Stomach (tissue), 9 donors: ENCODE results near the gene SH3RF3. TPM values are rescaled to one million over a fixed set of nuclear protein-coding genes. Genes with fewer than 3 reads are reported as not detected.
"Not testable (repeated sequence)": the region's sequence is repeated elsewhere in the genome, so short reads cannot be mapped to it uniquely, and the experiment has no call there.

Experiments used
- DNase-seq, 2 donors: peaks; one replicate each; pipeline versions ENCODE4 v3.0.0 to v3.0.0-alpha.2; 2013 to 2019
- H3K27ac ChIP-seq, 5 donors: fragments of 200-600 bp in 4 of 5; sonication (generic) in 4 of 5; one replicate each; pipeline ENCODE4 v1.5.1; 2013 to 2019; ENCODE audit warnings: mild to moderate bottlenecking in 1 of 5, moderate library complexity in 1 of 5
- H3K27me3 ChIP-seq, 3 donors: fragments of 200-600 bp; sonication (generic); one replicate each; pipeline ENCODE4 v1.5.1; 2017 to 2019; ENCODE audit warnings: mixed run types in 1 of 3
- H3K36me3 ChIP-seq, 4 donors: fragments of 200-600 bp; sonication (generic); 1 replicate in 3 of 4; 2 replicates in 1 of 4; pipeline ENCODE4 v1.5.1; 2016 to 2019
- H3K4me1 ChIP-seq, 4 donors: fragments of 200-600 bp; sonication (generic); one replicate each; pipeline ENCODE4 v1.5.1; 2016 to 2019
- H3K4me3 ChIP-seq, 4 donors: fragments of 200-600 bp; sonication (generic) in 3 of 4; one replicate each; pipeline ENCODE4 v1.5.1; 2016 to 2019; ENCODE audit warnings: mild to moderate bottlenecking in 1 of 4
- H3K9me3 ChIP-seq, 4 donors: fragments of 200-600 bp; sonication (generic); one replicate each; pipeline ENCODE4 v1.5.1; 2016 to 2019
- CTCF ChIP-seq, 7 experiments: fragments of 450-650 bp in 4 of 7; fragments of 200-600 bp in 3 of 7; sonication (generic) in 3 of 7; IDR thresholded peaks; one replicate each; pipeline ENCODE4 v1.5.1; 2016 to 2019; ENCODE audit warnings: antibody characterized with exemption in 7 of 7, control low read depth in 2 of 7, mild to moderate bottlenecking in 1 of 7
- EP300 ChIP-seq: sonication (generic); formaldehyde crosslinking; IDR thresholded peaks from one replicate; pipeline ENCODE4 v1.6.1; 2017; ENCODE audit warnings: antibody characterized with exemption
- POLR2A ChIP-seq, 4 donors: fragments of 450-650 bp; IDR thresholded peaks; one replicate each; pipeline ENCODE4 v1.6.1; 2016; ENCODE audit warnings: antibody characterized with exemption in 4 of 4, control low read depth in 2 of 4, mild to moderate bottlenecking in 1 of 4, moderate library complexity in 1 of 4
- POLR2AphosphoS5 ChIP-seq, 3 donors: sonication (generic); formaldehyde crosslinking; IDR thresholded peaks; one replicate each; pipeline ENCODE4 v1.6.1; 2016; ENCODE audit warnings: antibody characterized with exemption in 3 of 3
- WGBS, 5 donors: extraction: QIAGEN DNeasy Blood & Tissue Kit in 3 of 5; methylation state at CpG; one replicate each; pipeline versions ENCODE4 v1.1.5 to v1.1.7; 2013 to 2018; 5-methylcytosine and 5-hydroxymethylcytosine counted together
- intact Hi-C: fragments of 100-400 bp; cut with DNase I; formaldehyde crosslinking; loops from one replicate; pipeline ENCODE4 v1.15.1; 2023; ENCODE audit warnings: low total_unique reads
- polyA plus RNA-seq, 3 donors: library from polyadenylated mRNA; stranded (reverse); fragments of 200-250 nt; gene quantifications; one replicate each; pipeline ENCODE4 v1.2.3, GENCODE V29; 2013
- total RNA-seq, 5 donors: library from RNA; depleted of rRNA; stranded (reverse); fragments of >200 nt; gene quantifications; one replicate each; pipeline versions ENCODE4 v1.1.0 to v1.2.3, GENCODE V29; 2014 to 2016
- donor health status: healthy with polysubstance abuse.
- donor health status: Bipolar disorder and iron deficiency.
- donor health status: healthy.

Gene SH3RF3
- total and polyA plus RNA-seq, 8 donors = 0.87 to 11.1 (median 4.4) TPM

- Histone ChIP-seq H3K4me3 (no peak overlapping the region), H3K27me3 (no peaks in the 10 kb centered on the region), H3K9me3 (no peaks in the 10 kb centered on the region), H3K4me1 (no peaks in the 10 kb centered on the region), H3K36me3 (no peaks in the 10 kb centered on the region), H3K27ac (no peak overlapping the region)
- intact Hi-C loops = no loop called here
- DNase-seq = no peak
- TF ChIP-seq POLR2AphosphoS5 (IDR thresholded peaks at IDR 0.05) (no peak), POLR2A (IDR thresholded peaks at IDR 0.05) (no peak), EP300 (no peak), CTCF (IDR thresholded peaks at IDR 0.05) (no peak)
- WGBS, 5 donors = 89 to 98% (median 96%) methylated on average over 4 of the region's 4 CpGs
Measured at GRCh38 chr2:109117780-109118179, 11.2 kb upstream of the SH3RF3 start.

GRCh38 chr2:109118321-109118720 is 10.7 kb upstream of the SH3RF3 start:
- WGBS, 5 donors = 85 to 93% (median 91%) methylated on average over 9 of the region's 9 CpGs
- Histone ChIP-seq H3K4me1 (no peaks in the 10 kb centered on the region), H3K36me3 (no peaks in the 10 kb centered on the region), H3K4me3 (no peak overlapping the region), H3K9me3 (no peaks in the 10 kb centered on the region), H3K27me3 (no peaks in the 10 kb centered on the region), H3K27ac (no peak overlapping the region)
- intact Hi-C loops = no loop called here
- no peak for DNase-seq
- no peak for TF ChIP-seq POLR2A (IDR thresholded peaks at IDR 0.05)
- TF ChIP-seq POLR2AphosphoS5 (IDR thresholded peaks at IDR 0.05) = no peak
- TF ChIP-seq CTCF (IDR thresholded peaks at IDR 0.05) = no peak
- TF ChIP-seq EP300 = no peak

- TF ChIP-seq POLR2AphosphoS5 (IDR thresholded peaks at IDR 0.05) (no peak), EP300 (no peak), CTCF (IDR thresholded peaks at IDR 0.05) (no peak), POLR2A (IDR thresholded peaks at IDR 0.05) (no peak)
- no peak for DNase-seq
- Histone ChIP-seq H3K4me1 (peaks cover 0 to 3% (median 0%) of the 10 kb centered on the region in 4 donors), H3K9me3 (no peaks in the 10 kb centered on the region), H3K27ac (no peak overlapping the region), H3K27me3 (no peaks in the 10 kb centered on the region), H3K4me3 (no peak overlapping the region), H3K36me3 (no peaks in the 10 kb centered on the region)
- intact Hi-C loops = no loop called here
- WGBS, 5 donors = 92 to 100% (median 95%) methylated on average over 3 of the region's 3 CpGs
Measured at GRCh38 chr2:109120166-109120565, 8.8 kb upstream of the SH3RF3 start.

- DNase-seq, H3K4me1 ChIP-seq, intact Hi-C loops, H3K36me3 ChIP-seq, H3K4me3 ChIP-seq, H3K27ac ChIP-seq, H3K9me3 ChIP-seq, H3K27me3 ChIP-seq: not testable (repeated sequence)
- 76 to 82% (median 81%) methylated on average over 10 of the region's 10 CpGs for WGBS, 5 donors
Measured at GRCh38 chr2:109120686-109121085, 8.3 kb upstream of the SH3RF3 start.

GRCh38 chr2:109123586-109124201 is 5.3 kb upstream of the SH3RF3 start:
- H3K4me3 ChIP-seq = no peak overlapping the region
- peaks cover 0 to 18% (median 7%) of the 10 kb centered on the region in 3 donors for H3K27me3 ChIP-seq
- no peaks in the 10 kb centered on the region for H3K36me3 ChIP-seq
- TF ChIP-seq EP300 = no peak
- no peak for TF ChIP-seq POLR2AphosphoS5 (IDR thresholded peaks at IDR 0.05)
- no peak for TF ChIP-seq CTCF (IDR thresholded peaks at IDR 0.05)
- TF ChIP-seq POLR2A (IDR thresholded peaks at IDR 0.05) = no peak
- H3K4me1 ChIP-seq = peaks cover 4 to 27% (median 11%) of the 10 kb centered on the region in 4 donors
- WGBS, 5 donors = 92 to 97% (median 97%) methylated on average over 4 of the region's 4 CpGs
- H3K27ac ChIP-seq = no peak overlapping the region
- no peaks in the 10 kb centered on the region for H3K9me3 ChIP-seq
- intact Hi-C loops = no loop called here
- no peak for DNase-seq
